ENCODE measurements around the gene C16orf92. TPM values are rescaled to one million over a fixed set of nuclear protein-coding genes. Genes with fewer than 3 reads are reported as not detected.

The C16orf92 gene
- polyA plus RNA-seq, 3 donors from 2014 or later = not detected

DNA sequence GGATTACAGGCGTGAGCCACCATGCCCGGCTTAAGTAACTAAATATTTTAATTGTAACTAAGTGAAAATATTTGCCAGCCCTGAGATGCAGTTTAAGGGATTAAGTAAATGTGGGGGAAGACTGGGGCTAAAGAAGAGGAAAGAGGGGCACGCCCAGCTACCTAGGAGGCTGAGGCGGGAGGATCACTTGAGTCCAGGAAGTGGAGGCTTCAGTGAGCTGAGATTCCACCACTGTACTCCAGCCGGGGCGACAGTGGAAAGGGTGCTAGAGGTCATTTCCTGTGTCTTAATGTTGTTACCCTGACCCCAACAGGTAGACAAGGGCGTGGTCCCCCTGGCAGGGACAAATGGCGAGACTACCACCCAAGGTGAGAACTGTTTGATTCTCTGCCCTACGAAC, 45.3 kb downstream of the C16orf92 start:
- Mint-ChIP-seq H3K27ac (peak overlapping the region; percentile 66 to 89 (median 81)), H3K4me3 (peak overlapping the region; percentile 40 to 70 (median 59)), H3K4me1 (peaks cover 30 to 36% of the 10 kb centered on the region in 2 donors), H3K27me3 (ENCODE audit: low read depth in 3 of 3) (peaks cover 6 to 22% (median 13%) of the 10 kb centered on the region in 3 donors), H3K36me3 (peaks cover 7 to 29% (median 12%) of the 10 kb centered on the region in 3 donors), H3K9me3 (no peaks in the 10 kb centered on the region)
- no peak for DNase-seq

GRCh38 chr16:30068750-30069610, 46.0 kb downstream of the C16orf92 start:
- H3K36me3 Mint-ChIP-seq = peaks cover 7 to 29% (median 12%) of the 10 kb centered on the region in 3 donors
- peaks cover 26 to 29% of the 10 kb centered on the region in 2 donors for H3K4me1 Mint-ChIP-seq

DNA sequence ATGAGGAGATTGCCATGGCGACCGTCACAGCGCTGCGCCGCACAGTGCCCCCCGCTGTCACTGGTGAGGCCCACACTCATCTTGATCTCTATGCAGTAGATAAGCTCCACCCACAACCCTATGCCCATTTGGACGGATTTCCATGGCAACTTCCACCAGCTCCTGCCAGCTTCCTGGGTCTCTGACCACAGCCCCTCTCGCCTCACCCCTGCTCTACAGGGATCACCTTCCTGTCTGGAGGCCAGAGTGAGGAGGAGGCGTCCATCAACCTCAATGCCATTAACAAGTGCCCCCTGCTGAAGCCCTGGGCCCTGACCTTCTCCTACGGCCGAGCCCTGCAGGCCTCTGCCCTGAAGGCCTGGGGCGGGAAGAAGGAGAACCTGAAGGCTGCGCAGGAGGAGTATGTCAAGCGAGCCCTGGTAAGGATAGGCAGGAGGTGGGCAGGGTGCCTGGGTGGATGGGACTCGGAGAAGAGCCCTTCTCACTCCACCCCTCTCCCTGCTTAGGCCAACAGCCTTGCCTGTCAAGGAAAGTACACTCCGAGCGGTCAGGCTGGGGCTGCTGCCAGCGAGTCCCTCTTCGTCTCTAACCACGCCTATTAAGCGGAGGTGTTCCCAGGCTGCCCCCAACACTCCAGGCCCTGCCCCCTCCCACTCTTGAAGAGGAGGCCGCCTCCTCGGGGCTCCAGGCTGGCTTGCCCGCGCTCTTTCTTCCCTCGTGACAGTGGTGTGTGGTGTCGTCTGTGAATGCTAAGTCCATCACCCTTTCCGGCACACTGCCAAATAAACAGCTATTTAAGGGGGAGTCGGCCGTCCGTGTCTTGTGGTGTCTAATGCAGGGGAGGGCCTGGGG, 46.8 kb downstream of the C16orf92 start:
- peaks cover 25 to 29% of the 10 kb centered on the region in 2 donors for H3K4me1 Mint-ChIP-seq
- H3K4me3 Mint-ChIP-seq = peak overlapping the region in 1 of 5 donors; percentile 33

More at GRCh38 chr16:30068750-30069610, 46.0 kb downstream of the C16orf92 start:
- H3K9me3 Mint-ChIP-seq = no peaks in the 10 kb centered on the region
- H3K27ac Mint-ChIP-seq = peak overlapping the region; percentile 66 to 89 (median 85)
- H3K27me3 Mint-ChIP-seq (ENCODE audit: low read depth in 3 of 3) = peaks cover 6 to 21% (median 12%) of the 10 kb centered on the region in 3 donors
- H3K4me3 Mint-ChIP-seq = peak overlapping the region; percentile 40 to 70 (median 59)
- DNase-seq = peak; percentile 55 to 57 (median 56)

DNA sequence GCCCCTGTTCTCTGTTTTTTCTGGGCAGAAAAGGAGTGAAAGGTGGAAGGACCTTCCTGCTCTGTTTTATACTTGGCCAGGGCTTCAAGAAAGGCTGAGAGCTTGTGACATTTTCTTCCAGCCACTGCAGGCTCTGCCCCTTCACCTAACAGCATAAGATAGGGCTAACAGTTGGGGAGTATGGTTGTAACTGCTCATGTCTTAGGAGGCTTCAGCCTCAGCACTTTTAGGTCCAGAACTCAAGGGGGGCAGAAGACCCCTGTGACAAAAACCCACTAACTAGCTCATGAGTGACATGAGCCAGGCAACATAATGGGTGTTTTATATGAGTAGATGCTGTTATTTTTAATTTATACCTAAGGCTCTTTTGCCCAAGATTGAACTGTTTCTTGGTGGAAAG, 47.5 kb downstream of the C16orf92 start:
- H3K27ac Mint-ChIP-seq = peak overlapping the region in 2 of 6 donors; percentile 36 to 49
- H3K4me1 Mint-ChIP-seq = peaks cover 31 to 33% of the 10 kb centered on the region in 2 donors
- DNase-seq = no peak
- H3K9me3 Mint-ChIP-seq = no peaks in the 10 kb centered on the region
- H3K36me3 Mint-ChIP-seq = peaks cover 7 to 29% (median 12%) of the 10 kb centered on the region in 3 donors
- peaks cover 2 to 20% (median 5%) of the 10 kb centered on the region in 3 donors for H3K27me3 Mint-ChIP-seq (ENCODE audit: low read depth in 3 of 3)
- H3K4me3 Mint-ChIP-seq = no peak overlapping the region

More for the DNA sequence above, 46.8 kb downstream of the C16orf92 start:
- H3K36me3 Mint-ChIP-seq = peaks cover 7 to 29% (median 12%) of the 10 kb centered on the region in 3 donors
- no peak for DNase-seq
- peak overlapping the region in 4 of 6 donors; percentile 19 to 49 (median 42) for H3K27ac Mint-ChIP-seq
- peaks cover 4 to 21% (median 6%) of the 10 kb centered on the region in 3 donors for H3K27me3 Mint-ChIP-seq (ENCODE audit: low read depth in 3 of 3)
- H3K9me3 Mint-ChIP-seq = no peaks in the 10 kb centered on the region

Other genes starting within 250 kb of the C16orf92 start
- gene ZG16, start 244.9 kb upstream of the C16orf92 start, polyA plus RNA-seq = not detected
- gene KIF22, start 232.4 kb upstream of the C16orf92 start, polyA plus RNA-seq = 10 to 100 TPM; 33.1 to 45.2 (median 33.3) TPM
- gene MAZ, start 216.7 kb upstream of the C16orf92 start, polyA plus RNA-seq = 10 to 100 TPM; 49.2 to 54.8 (median 52.7) TPM
- gene PRRT2, start 211.0 kb upstream of the C16orf92 start, polyA plus RNA-seq = not detected
- 10 to 100 TPM; 44.8 to 55.2 (median 46.1) TPM for gene PAGR1, start 207.0 kb upstream of the C16orf92 start, polyA plus RNA-seq
- gene MVP, start 202.7 kb upstream of the C16orf92 start, polyA plus RNA-seq = 100 to 1,000 TPM; 103 to 195 (median 142) TPM
- 100 to 1,000 TPM in 2 of 3 donors, 10 to 100 TPM in 1; 77.6 to 115 (median 110) TPM for gene CDIPT, start 160.0 kb upstream of the C16orf92 start, polyA plus RNA-seq
- gene SEZ6L2, start 123.6 kb upstream of the C16orf92 start, polyA plus RNA-seq = not detected
- not detected for gene ASPHD1, start 122.7 kb upstream of the C16orf92 start, polyA plus RNA-seq
- 10 to 100 TPM in 1 of 3 donors, 1 to 10 TPM in 2; 3.5 to 13.8 (median 9.2) TPM for gene KCTD13, start 97.0 kb upstream of the C16orf92 start, polyA plus RNA-seq
- gene TMEM219, start 61.1 kb upstream of the C16orf92 start, polyA plus RNA-seq = 100 to 1,000 TPM; 157 to 243 (median 216) TPM
- gene TAOK2, start 49.3 kb upstream of the C16orf92 start, polyA plus RNA-seq = 10 to 100 TPM in 1 of 3 donors, 1 to 10 TPM in 2; 2.1 to 10.7 (median 3.0) TPM
- 10 to 100 TPM; 14.1 to 23.5 (median 18.9) TPM for gene HIRIP3, start 27.6 kb upstream of the C16orf92 start, polyA plus RNA-seq
- gene INO80E, start 27.0 kb upstream of the C16orf92 start, polyA plus RNA-seq = 1 to 10 TPM; 7.4 to 7.9 (median 7.7) TPM
- gene DOC2A, start 12.2 kb upstream of the C16orf92 start, polyA plus RNA-seq = not detected
- not detected for gene TLCD3B, start 8.1 kb downstream of the C16orf92 start, polyA plus RNA-seq
- 1,000 to 10,000 TPM in 2 of 3 donors, 100 to 1,000 TPM in 1; 741 to 1,156 (median 1,018) TPM for gene ALDOA, start 42.6 kb downstream of the C16orf92 start, polyA plus RNA-seq
- 100 to 1,000 TPM; 244 to 365 (median 317) TPM for gene PPP4C, start 52.8 kb downstream of the C16orf92 start, polyA plus RNA-seq
- gene TBX6, start 68.7 kb downstream of the C16orf92 start, polyA plus RNA-seq = not detected
- gene YPEL3, start 73.0 kb downstream of the C16orf92 start, polyA plus RNA-seq = 100 to 1,000 TPM; 248 to 354 (median 284) TPM
- gene GDPD3, start 90.3 kb downstream of the C16orf92 start, polyA plus RNA-seq = not detected
- gene MAPK3, start 100.0 kb downstream of the C16orf92 start, polyA plus RNA-seq = 1 to 10 TPM; 4.3 to 6.4 (median 5.8) TPM
- gene CORO1A, start 160.4 kb downstream of the C16orf92 start, polyA plus RNA-seq = 1,000 to 10,000 TPM; 1,282 to 1,713 (median 1,680) TPM
- 100 to 1,000 TPM; 141 to 239 (median 203) TPM for gene BOLA2B, start 170.5 kb downstream of the C16orf92 start, polyA plus RNA-seq
- 100 to 1,000 TPM in 1 of 3 donors, 10 to 100 TPM in 2; 91.2 to 113 (median 99.6) TPM for gene SLX1A, start 170.7 kb downstream of the C16orf92 start, polyA plus RNA-seq
- 1 to 10 TPM; 1.4 to 3.1 (median 2.7) TPM for gene SULT1A3, start 176.1 kb downstream of the C16orf92 start, polyA plus RNA-seq
- under 1 TPM in 1 of 3 donors, not detected in 2; 0.43 TPM for gene NPIPB13, start 225.3 kb downstream of the C16orf92 start, polyA plus RNA-seq